ENCODE data around the gene GARS1.
"Not testable (repeated sequence)": the region's sequence is repeated elsewhere in the genome, so short reads cannot be mapped to it uniquely, and the experiment has no call there.

The GARS1 gene

GRCh38 chr7:30572212-30572841 lies 22.4 kb upstream of the GARS1 start:
- no peak for DNase-seq (ENCODE audit: low read depth in 2 of 2)

GRCh38 chr7:30575910-30576309 lies 18.8 kb upstream of the GARS1 start:
- no peak for DNase-seq (ENCODE audit: low read depth in 2 of 2)

GRCh38 chr7:30583181-30583580 lies 11.5 kb upstream of the GARS1 start:
- DNase-seq (ENCODE audit: low read depth in 2 of 2) = no peak

- no peak for DNase-seq (ENCODE audit: low read depth in 2 of 2)
These were observed 10.3 kb upstream of the GARS1 start for GRCh38 chr7:30584415-30584814.

- DNase-seq (ENCODE audit: low read depth in 2 of 2) = no peak
These were observed 9.7 kb upstream of the GARS1 start for GRCh38 chr7:30584965-30585364.

- DNase-seq (ENCODE audit: low read depth in 2 of 2) = no peak
These were observed 9.0 kb upstream of the GARS1 start for GRCh38 chr7:30585675-30586074.

GRCh38 chr7:30587547-30587946 lies 7.1 kb upstream of the GARS1 start:
- DNase-seq (ENCODE audit: low read depth in 2 of 2) = not testable (repeated sequence)

- no peak for DNase-seq (ENCODE audit: low read depth in 2 of 2)
These were observed 5.6 kb upstream of the GARS1 start for GRCh38 chr7:30589111-30589510.

- peak in 1 of 2 donors; percentile 4 for DNase-seq (ENCODE audit: low read depth in 2 of 2)
These were observed 584 bp upstream of the GARS1 start for GRCh38 chr7:30594048-30594539.

GRCh38 chr7:30595436-30596013 lies 847 bp downstream of the GARS1 start:
- DNase-seq (ENCODE audit: low read depth in 2 of 2) = no peak

- DNase-seq (ENCODE audit: low read depth in 2 of 2) = no peak
These were observed 1.4 kb downstream of the GARS1 start for GRCh38 chr7:30596014-30596641.

- no peak for DNase-seq (ENCODE audit: low read depth in 2 of 2)
These were observed 2.0 kb downstream of the GARS1 start for GRCh38 chr7:30596721-30597120.

GRCh38 chr7:30598121-30598876 lies 3.6 kb downstream of the GARS1 start:
- DNase-seq (ENCODE audit: low read depth in 2 of 2) = no peak

GRCh38 chr7:30604901-30605300 lies 10.2 kb downstream of the GARS1 start:
- no peak for DNase-seq (ENCODE audit: low read depth in 2 of 2)

GRCh38 chr7:30605832-30606231 lies 11.2 kb downstream of the GARS1 start:
- no peak for DNase-seq (ENCODE audit: low read depth in 2 of 2)

- DNase-seq (ENCODE audit: low read depth in 2 of 2) = no peak
These were observed 18.1 kb downstream of the GARS1 start for GRCh38 chr7:30612658-30613265.

- DNase-seq (ENCODE audit: low read depth in 2 of 2) = no peak
These were observed 19.0 kb downstream of the GARS1 start for GRCh38 chr7:30613366-30614325.

- no peak for DNase-seq (ENCODE audit: low read depth in 2 of 2)
These were observed 21.6 kb downstream of the GARS1 start for GRCh38 chr7:30616318-30616717.

- DNase-seq (ENCODE audit: low read depth in 2 of 2) = no peak
These were observed 22.7 kb downstream of the GARS1 start for GRCh38 chr7:30617359-30617758.

- DNase-seq (ENCODE audit: low read depth in 2 of 2) = no peak
These were observed 23.5 kb downstream of the GARS1 start for GRCh38 chr7:30618080-30618676.

Measured in stimulated activated CD8-positive, alpha-beta memory T cell treated with anti-CD3 and anti-CD28 coated beads, Interleukin-7, amount 100 ng/mL, for 1 hour (primary cell).